ENCODE results near the gene LRTM2. TPM values are rescaled to one million over a fixed set of nuclear protein-coding genes. Genes with fewer than 3 reads are reported as not detected.

LRTM2 gene
- total RNA-seq, 3 donors from 2014 or later, result not detected

DNA sequence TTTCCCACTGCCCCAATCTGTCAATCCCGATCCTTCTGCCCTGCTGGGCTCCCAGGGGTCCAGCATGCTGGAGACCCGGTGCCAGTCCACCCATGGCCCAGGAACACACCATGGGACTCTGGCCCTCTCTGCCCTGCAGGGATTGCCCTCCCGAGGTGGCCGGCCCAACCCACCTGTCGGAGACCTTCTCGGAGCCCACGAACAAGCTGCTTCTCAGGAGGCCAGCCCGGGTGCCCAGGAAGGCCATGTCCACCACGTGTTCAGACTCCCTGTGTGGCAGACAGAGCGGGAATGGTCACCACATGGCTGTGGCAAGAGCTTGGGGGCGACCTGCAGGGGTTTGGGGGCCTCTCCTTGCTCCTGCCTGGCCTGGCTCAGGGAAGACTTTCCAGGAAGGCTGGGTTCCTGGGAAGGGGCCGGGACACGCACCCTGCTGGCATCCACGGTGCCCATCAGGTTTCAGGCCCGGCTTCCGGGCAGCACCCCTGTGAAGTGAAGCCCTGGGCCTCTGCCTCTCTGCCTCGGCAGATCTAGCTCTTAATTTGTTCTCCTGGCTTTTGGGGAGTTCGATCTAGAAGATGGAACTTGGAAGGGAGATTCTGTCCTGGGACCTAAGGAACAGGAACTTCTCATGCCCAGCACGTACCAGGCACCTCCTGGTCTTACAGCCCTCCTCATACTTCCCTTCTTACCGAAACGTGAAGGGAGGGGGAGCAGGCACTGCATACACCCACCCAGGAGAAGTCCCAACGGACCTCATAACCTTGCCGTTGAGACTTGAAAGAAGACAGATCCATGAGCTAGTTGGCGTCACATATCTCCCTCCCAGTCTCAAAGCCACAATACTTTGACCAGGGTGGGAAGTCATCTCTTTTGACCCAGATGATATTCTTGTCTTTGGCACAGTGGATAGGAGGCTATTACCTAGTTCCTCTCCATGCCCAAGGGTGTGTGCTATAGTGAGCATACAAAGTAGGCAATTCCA lies 26.3 kb downstream of the LRTM2 start:
- no peaks in the 10 kb centered on the region for H3K36me3 ChIP-seq
- H3K4me3 ChIP-seq, result no peak overlapping the region
- DNase-seq (ENCODE audit: low spot score in 2 of 2), result peak in 1 of 2 donors; percentile 27
- no peaks in the 10 kb centered on the region for H3K9me3 ChIP-seq
- H3K27ac ChIP-seq, result no peak overlapping the region
- peaks cover 0 to 32% of the 10 kb centered on the region in 2 donors for H3K27me3 ChIP-seq
- no peak for TF ChIP-seq POLR2A (IDR thresholded peaks at IDR 0.05)
- no peak for TF ChIP-seq POLR2AphosphoS5 (IDR thresholded peaks at IDR 0.05)
- TF ChIP-seq, protein P1, sequence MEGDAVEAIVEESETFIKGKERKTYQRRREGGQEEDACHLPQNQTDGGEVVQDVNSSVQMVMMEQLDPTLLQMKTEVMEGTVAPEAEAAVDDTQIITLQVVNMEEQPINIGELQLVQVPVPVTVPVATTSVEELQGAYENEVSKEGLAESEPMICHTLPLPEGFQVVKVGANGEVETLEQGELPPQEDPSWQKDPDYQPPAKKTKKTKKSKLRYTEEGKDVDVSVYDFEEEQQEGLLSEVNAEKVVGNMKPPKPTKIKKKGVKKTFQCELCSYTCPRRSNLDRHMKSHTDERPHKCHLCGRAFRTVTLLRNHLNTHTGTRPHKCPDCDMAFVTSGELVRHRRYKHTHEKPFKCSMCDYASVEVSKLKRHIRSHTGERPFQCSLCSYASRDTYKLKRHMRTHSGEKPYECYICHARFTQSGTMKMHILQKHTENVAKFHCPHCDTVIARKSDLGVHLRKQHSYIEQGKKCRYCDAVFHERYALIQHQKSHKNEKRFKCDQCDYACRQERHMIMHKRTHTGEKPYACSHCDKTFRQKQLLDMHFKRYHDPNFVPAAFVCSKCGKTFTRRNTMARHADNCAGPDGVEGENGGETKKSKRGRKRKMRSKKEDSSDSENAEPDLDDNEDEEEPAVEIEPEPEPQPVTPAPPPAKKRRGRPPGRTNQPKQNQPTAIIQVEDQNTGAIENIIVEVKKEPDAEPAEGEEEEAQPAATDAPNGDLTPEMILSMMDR (IDR thresholded peaks at IDR 0.05), result no peak
- intact Hi-C loops (cut with DNase I; ENCODE audit: low total_unique reads), result no loop called here
- H3K4me1 ChIP-seq, result no peaks in the 10 kb centered on the region

GRCh38 chr12:1847411-1847810 lies 27.0 kb downstream of the LRTM2 start:
- H3K36me3 ChIP-seq, result no peaks in the 10 kb centered on the region
- H3K27me3 ChIP-seq, result peaks cover 0 to 26% of the 10 kb centered on the region in 2 donors
- no peaks in the 10 kb centered on the region for H3K4me1 ChIP-seq
- no peak for DNase-seq (ENCODE audit: low spot score in 2 of 2)
- H3K9me3 ChIP-seq, result no peaks in the 10 kb centered on the region
- H3K27ac ChIP-seq, result no peak overlapping the region
- no peak overlapping the region for H3K4me3 ChIP-seq
- intact Hi-C loops (cut with DNase I; ENCODE audit: low total_unique reads), result no loop called here
- TF ChIP-seq POLR2AphosphoS5 (IDR thresholded peaks at IDR 0.05) (no peak), POLR2A (IDR thresholded peaks at IDR 0.05) (no peak)
- TF ChIP-seq, protein P1 (IDR thresholded peaks at IDR 0.05), result no peak

DNA sequence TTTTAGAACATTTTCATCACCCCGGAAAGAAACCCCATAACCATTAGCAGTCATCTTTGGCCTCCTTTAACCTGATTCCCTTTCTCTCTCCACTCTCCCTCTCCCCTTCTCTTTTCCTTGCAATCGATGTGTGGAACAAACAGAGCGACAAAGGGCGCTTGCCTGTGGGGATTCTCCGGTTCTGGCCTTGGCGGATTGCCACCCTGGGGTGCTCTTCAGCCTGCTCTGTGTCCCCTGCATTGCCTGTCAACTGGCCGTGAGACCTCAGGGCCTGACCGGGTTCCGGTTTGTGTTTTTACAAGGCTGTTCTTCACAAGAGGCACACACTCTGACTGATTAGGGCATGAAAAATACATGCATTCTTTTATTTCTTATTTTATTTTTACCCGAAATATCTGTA lies 27.8 kb downstream of the LRTM2 start:
- DNase-seq (ENCODE audit: low spot score in 2 of 2), result peak in 1 of 2 donors; percentile 15
- H3K9me3 ChIP-seq, result no peaks in the 10 kb centered on the region

GRCh38 chr12:1848745-1849144 lies 28.4 kb downstream of the LRTM2 start:
- H3K4me3 ChIP-seq, result no peak overlapping the region
- peak in 1 of 2 donors; percentile 33 for DNase-seq (ENCODE audit: low spot score in 2 of 2)
- no peaks in the 10 kb centered on the region for H3K36me3 ChIP-seq
- intact Hi-C loops (cut with DNase I; ENCODE audit: low total_unique reads), result no loop called here
- TF ChIP-seq POLR2AphosphoS5 (IDR thresholded peaks at IDR 0.05) (no peak), POLR2A (IDR thresholded peaks at IDR 0.05) (no peak)
- TF ChIP-seq, protein P1 (IDR thresholded peaks at IDR 0.05), result no peak
- no peak overlapping the region for H3K27ac ChIP-seq
- H3K9me3 ChIP-seq, result peaks cover 0 to 5% of the 10 kb centered on the region in 2 donors
- peaks cover 0 to 13% of the 10 kb centered on the region in 2 donors for H3K27me3 ChIP-seq
- no peaks in the 10 kb centered on the region for H3K4me1 ChIP-seq

More for the DNA sequence above, 27.8 kb downstream of the LRTM2 start:
- TF ChIP-seq, protein P1 (IDR thresholded peaks at IDR 0.05), result no peak
- TF ChIP-seq POLR2AphosphoS5 (IDR thresholded peaks at IDR 0.05), result no peak
- no peaks in the 10 kb centered on the region for H3K4me1 ChIP-seq
- no peak overlapping the region for H3K4me3 ChIP-seq
- no peak overlapping the region for H3K27ac ChIP-seq
- no peaks in the 10 kb centered on the region for H3K36me3 ChIP-seq
- intact Hi-C loops (cut with DNase I; ENCODE audit: low total_unique reads), result no loop called here
- H3K27me3 ChIP-seq, result peaks cover 0 to 19% of the 10 kb centered on the region in 2 donors

- H3K36me3 ChIP-seq, result no peaks in the 10 kb centered on the region
- no peak for DNase-seq (ENCODE audit: low spot score in 2 of 2)
- H3K27me3 ChIP-seq, result peaks cover 0 to 6% of the 10 kb centered on the region in 2 donors
- intact Hi-C loops (cut with DNase I; ENCODE audit: low total_unique reads), result no loop called here
- H3K27ac ChIP-seq, result no peak overlapping the region
- H3K9me3 ChIP-seq, result peaks cover 19 to 29% of the 10 kb centered on the region in 2 donors
- TF ChIP-seq POLR2A (IDR thresholded peaks at IDR 0.05), result no peak
- no peak for TF ChIP-seq POLR2AphosphoS5 (IDR thresholded peaks at IDR 0.05)
- TF ChIP-seq, protein P1 (IDR thresholded peaks at IDR 0.05), result no peak
- H3K4me1 ChIP-seq, result no peaks in the 10 kb centered on the region
- no peak overlapping the region for H3K4me3 ChIP-seq
Observed at GRCh38 chr12:1851151-1851701, 30.9 kb downstream of the LRTM2 start.
